Activated T-cell treated with anti-CD3 and anti-CD28 coated beads for 24 hours (primary cell): Measurements from ENCODE around the gene NPLOC4.

Experiments used
- DNase-seq: peaks from one replicate; pipeline ENCODE4 v3.0.0-alpha.2; 2020; ENCODE audit warnings: low read depth

NPLOC4 gene

DNA sequence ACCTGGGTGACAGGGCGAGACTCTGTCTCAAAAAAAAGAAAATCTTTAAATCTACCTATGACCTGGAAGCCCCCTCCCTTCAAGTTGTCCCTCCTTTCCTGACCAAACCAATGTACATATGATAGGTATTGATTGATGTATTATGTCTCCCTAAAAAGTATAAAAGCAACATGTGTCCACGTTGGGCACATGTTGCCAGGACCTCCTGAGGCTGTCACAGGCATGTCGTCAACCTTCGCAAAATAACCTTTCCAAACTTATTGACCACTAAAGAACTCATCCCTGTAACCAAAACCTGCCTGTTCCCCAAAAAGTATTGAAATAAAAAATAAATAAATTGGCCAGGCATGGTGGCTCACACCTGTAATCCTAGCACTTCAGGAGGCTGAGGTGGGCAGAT, 25.1 kb upstream of the NPLOC4 start:
- DNase-seq = no peak

GRCh38 chr17:81660441-81660840, 23.5 kb upstream of the NPLOC4 start:
- no peak for DNase-seq

- DNase-seq = no peak
Measured at GRCh38 chr17:81659038-81659437, 22.1 kb upstream of the NPLOC4 start.

DNA sequence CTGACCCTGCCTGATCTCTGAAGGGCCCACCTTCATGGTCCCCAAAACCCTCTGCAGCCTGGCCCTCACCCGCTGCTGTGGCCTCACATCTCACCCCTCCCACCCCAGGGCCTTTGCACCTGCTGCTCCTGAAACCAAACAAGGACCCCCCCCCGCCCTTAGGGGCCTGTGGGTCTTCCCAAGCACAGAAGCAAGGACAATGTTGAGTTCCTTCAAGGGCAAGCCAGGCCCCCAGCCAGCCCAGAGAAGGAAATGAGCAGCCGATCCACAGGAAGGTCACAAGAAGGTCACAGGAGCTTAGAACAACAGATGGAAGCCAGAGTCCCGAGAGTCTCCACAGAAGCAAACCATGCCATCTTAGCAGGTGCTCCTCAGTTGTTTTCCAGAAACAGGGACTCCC, 19.9 kb upstream of the NPLOC4 start:
- DNase-seq = no peak

DNA sequence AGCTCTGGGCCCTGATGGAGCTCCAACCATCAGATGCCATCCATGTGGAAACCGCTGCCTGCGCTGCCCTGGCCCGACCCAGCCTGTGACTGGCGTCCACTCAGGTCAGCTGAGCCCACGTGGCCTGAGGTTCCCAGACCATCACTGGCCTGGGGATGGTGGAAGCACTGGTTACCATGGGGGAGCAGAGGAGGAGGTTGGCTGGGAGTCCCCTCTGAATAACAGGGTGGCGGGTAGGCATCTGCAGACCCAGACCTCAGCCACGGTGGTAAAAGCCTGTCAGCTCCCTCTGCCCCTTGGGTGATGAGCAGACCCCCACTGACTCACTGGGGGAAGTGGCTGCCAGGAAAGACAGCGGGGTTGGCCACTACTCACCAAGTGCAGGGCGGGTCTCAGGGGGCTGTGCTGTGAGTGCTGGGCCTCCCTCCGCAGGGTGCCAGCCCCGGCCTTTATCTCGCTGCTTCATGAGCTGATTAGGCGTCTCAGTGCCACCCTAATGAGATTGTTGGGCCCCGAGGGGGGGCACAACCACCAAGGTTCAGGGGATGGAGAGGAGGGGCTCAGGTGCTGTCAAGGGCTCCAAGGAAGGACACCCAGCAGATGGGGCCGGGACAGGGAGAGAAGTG, 19.3 kb upstream of the NPLOC4 start, which contains the start of gene PDE6G:
PDE6G (minus strand) TSS at position 425 of the 626 bp plus-strand sequence. CDS start 3,237 bp downstream, outside the sequence.
- no peak for DNase-seq

DNA sequence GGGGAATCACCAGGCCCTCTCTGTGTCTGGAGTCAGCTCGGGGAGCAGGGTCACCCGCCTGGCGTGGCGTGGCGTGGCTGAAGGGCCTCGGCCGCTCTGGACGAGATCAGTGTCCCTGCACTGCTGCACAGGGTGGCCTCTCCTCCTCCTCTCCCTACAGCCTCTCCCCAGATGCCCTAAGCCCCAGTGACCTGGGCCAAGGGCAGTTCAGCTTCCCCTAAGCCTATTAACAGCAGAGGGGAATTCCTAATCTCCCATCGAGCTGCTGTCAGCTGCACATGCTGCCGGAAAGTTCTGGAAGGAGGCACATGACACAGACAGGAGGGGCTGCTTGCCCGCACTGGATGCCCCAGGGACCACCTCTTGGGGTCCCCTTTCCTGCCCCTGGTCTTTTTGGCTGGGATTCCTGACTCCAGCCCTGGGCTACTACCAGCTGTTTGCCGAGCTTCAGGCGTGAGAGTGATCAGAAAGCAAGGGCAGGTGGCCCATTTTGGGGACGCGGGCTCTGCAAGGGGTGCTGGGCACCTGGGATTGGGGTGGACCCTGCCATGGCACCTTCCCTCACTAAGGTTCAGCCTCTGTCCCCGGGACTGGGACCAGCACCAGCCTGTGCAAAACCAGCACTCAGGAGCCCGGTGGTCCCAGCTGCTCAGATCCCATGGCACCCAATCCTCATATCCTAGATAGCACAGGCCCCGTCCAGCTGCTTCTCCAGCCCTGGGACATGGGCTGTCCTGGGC, 18.6 kb upstream of the NPLOC4 start:
- DNase-seq = no peak

DNA sequence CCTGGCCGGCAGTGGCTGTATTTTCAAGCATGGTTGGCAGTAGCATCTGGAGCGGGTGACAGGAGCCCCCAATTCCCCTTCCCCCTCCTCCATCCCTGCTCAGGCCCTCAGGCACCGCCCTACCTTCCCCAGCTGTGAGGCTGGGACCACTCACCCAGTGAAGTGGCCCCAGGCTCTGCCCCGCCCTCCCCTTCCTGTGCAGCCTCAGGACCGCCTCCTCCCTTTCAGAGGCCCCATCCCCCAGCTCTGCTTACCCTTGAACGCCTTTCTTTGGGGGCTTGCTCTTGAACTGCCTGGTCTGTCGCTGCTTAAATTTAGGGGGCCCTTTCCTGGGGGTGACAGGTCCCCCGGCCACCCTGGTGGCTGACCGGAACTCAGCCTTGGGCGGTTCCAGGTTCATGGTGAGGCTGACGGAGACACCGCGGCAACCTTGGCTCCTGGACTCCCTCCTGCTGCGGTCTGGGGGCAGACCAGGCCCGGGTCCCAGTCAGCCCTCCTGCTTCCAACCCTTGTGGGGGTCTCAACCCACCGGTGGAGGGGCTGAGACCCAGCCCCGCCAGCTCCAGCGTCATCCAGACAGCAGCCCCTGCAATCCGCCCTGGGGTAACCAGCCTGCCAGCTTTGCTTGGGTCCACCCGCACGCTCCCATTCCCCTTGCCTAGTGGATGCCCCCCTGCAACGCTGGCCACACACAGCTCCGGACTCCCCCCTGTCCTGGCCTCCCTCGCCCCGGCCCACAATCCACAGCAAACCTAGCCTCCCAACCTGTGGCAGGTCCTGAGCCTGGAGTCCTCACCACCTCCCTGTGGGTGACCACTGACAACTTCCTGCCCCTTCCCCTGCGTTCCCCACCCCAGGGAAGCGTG, 16.2 kb upstream of the NPLOC4 start:
- no peak for DNase-seq

- DNase-seq = no peak
Measured at GRCh38 chr17:81651692-81652091, 14.8 kb upstream of the NPLOC4 start.

DNA sequence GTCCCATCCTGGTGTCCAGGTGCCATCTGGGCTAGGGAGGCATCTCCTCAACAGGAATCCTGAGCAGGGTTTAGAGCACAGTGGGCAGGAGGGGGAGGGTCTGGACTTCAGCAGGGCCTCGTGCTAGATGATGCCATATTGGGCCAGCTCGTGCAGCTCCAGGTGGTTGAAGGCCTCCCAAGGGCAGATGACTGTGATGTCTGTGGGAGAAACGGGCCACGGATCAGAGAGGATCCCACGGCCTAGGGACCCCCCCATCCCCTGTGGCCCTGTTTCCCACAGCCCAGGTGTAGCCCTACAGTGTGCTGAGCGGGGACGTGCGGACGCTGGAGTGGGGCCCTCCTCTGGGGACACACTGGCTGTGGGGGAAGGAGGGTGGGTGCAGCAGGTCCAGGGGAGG, 14.0 kb upstream of the NPLOC4 start:
- no peak for DNase-seq

- no peak for DNase-seq
Measured at GRCh38 chr17:81648707-81649085, 11.8 kb upstream of the NPLOC4 start.

GRCh38 chr17:81648013-81648706, 11.2 kb upstream of the NPLOC4 start:
- no peak for DNase-seq

GRCh38 chr17:81647640-81648012, 10.7 kb upstream of the NPLOC4 start:
- DNase-seq = no peak

- no peak for DNase-seq
Measured at GRCh38 chr17:81646869-81647600, 10.1 kb upstream of the NPLOC4 start.

GRCh38 chr17:81644976-81645952, 8.4 kb upstream of the NPLOC4 start:
- no peak for DNase-seq

GRCh38 chr17:81644496-81644895, 7.6 kb upstream of the NPLOC4 start:
- DNase-seq = no peak

- DNase-seq = no peak
Measured at GRCh38 chr17:81641825-81642489, 5.0 kb upstream of the NPLOC4 start.

GRCh38 chr17:81640011-81640410, 3.1 kb upstream of the NPLOC4 start:
- no peak for DNase-seq

DNA sequence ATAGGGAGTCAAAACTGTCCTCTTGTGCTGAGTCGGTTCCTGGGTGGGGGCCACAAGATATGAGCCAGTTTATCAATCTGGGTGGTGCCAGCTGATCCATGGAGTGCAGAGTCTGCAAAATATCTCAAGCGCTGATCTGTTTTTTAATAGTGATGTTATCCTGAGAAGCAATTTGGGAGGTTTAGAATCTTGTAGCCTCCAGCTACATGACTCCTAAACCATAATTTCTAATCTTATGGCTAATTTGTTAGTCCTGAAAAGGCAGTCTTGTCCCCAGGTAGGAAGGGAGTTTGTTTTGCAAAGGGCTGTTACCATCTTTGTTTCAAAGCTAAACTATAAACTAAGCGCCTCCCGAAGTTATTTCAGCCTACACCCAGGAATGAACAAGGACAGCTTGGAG, 1.8 kb upstream of the NPLOC4 start:
- DNase-seq = no peak

- no peak for DNase-seq
Measured at GRCh38 chr17:81635973-81636504, 873 bp downstream of the NPLOC4 start.

DNA sequence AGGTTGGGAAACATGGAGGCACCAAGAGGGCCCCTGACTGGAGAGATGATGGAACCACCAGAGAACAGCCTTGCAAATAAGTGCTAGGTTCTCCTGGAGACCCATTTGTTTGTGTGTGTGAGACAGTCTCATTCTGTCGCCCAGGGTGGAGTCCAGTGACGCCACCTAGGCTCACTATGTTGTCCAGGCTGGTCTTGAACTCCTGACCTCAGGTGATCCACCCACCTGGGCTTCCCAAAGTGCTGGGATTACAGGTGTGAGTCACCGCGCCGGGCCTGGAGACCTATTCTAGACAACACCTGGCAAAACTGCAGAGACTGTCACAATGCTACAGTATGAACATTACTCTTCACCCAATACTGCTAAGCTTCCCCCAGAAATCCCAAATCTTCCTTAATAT, 1.5 kb downstream of the NPLOC4 start:
- DNase-seq = no peak
